Measurements from ENCODE around the gene NAA11.

Gene NAA11

GRCh38 chr4:79341893-79342653 lies 16.2 kb upstream of the NAA11 start:
- Histone ChIP-seq H3K27ac (no peak overlapping the region), H3K27me3 (no peaks in the 10 kb centered on the region), H3K4me1 (ENCODE audit: control insufficient read depth in 1 of 2, insufficient read depth in 1 of 2, low read depth in 1 of 2, low read length in 1 of 2) (no peaks in the 10 kb centered on the region), H3K9me3 (peaks cover 5% of the 10 kb centered on the region), H3K4me3 (ENCODE audit: low read depth in 1 of 2, low read length in 1 of 2) (no peak overlapping the region), H3K36me3 (no peaks in the 10 kb centered on the region)
- TF ChIP-seq CTCF (IDR thresholded peaks at IDR 0.05): no peak

- no peaks in the 10 kb centered on the region for H3K27me3 ChIP-seq
- H3K4me3 ChIP-seq (ENCODE audit: low read depth in 1 of 2, low read length in 1 of 2): no peak overlapping the region
- H3K27ac ChIP-seq: no peak overlapping the region
- no peaks in the 10 kb centered on the region for H3K36me3 ChIP-seq
- TF ChIP-seq CTCF (IDR thresholded peaks at IDR 0.05): no peak
- H3K4me1 ChIP-seq (ENCODE audit: control insufficient read depth in 1 of 2, insufficient read depth in 1 of 2, low read depth in 1 of 2, low read length in 1 of 2): no peaks in the 10 kb centered on the region
- peaks cover 5% of the 10 kb centered on the region for H3K9me3 ChIP-seq
These were observed 14.7 kb upstream of the NAA11 start for GRCh38 chr4:79340568-79340967.

- no peak overlapping the region for H3K27ac ChIP-seq
- H3K9me3 ChIP-seq: peaks cover 5% of the 10 kb centered on the region
- no peaks in the 10 kb centered on the region for H3K4me1 ChIP-seq (ENCODE audit: control insufficient read depth in 1 of 2, insufficient read depth in 1 of 2, low read depth in 1 of 2, low read length in 1 of 2)
- no peaks in the 10 kb centered on the region for H3K27me3 ChIP-seq
- TF ChIP-seq CTCF (IDR thresholded peaks at IDR 0.05): no peak
- H3K36me3 ChIP-seq: no peaks in the 10 kb centered on the region
- no peak overlapping the region for H3K4me3 ChIP-seq (ENCODE audit: low read depth in 1 of 2, low read length in 1 of 2)
These were observed 12.3 kb upstream of the NAA11 start for GRCh38 chr4:79338148-79338547.

GRCh38 chr4:79334783-79335182 lies 8.9 kb upstream of the NAA11 start:
- Histone ChIP-seq H3K27me3 (no peaks in the 10 kb centered on the region), H3K27ac (no peak overlapping the region), H3K4me1 (ENCODE audit: control insufficient read depth in 1 of 2, insufficient read depth in 1 of 2, low read depth in 1 of 2, low read length in 1 of 2) (no peaks in the 10 kb centered on the region), H3K9me3 (no peaks in the 10 kb centered on the region), H3K36me3 (no peaks in the 10 kb centered on the region), H3K4me3 (ENCODE audit: low read depth in 1 of 2, low read length in 1 of 2) (no peak overlapping the region)
- TF ChIP-seq CTCF (IDR thresholded peaks at IDR 0.05): no peak

- Histone ChIP-seq H3K27ac (no peak overlapping the region), H3K4me1 (ENCODE audit: control insufficient read depth in 1 of 2, insufficient read depth in 1 of 2, low read depth in 1 of 2, low read length in 1 of 2) (no peaks in the 10 kb centered on the region), H3K27me3 (no peaks in the 10 kb centered on the region), H3K36me3 (no peaks in the 10 kb centered on the region), H3K4me3 (ENCODE audit: low read depth in 1 of 2, low read length in 1 of 2) (no peak overlapping the region), H3K9me3 (no peaks in the 10 kb centered on the region)
- no peak for TF ChIP-seq CTCF (IDR thresholded peaks at IDR 0.05)
These were observed 8.5 kb upstream of the NAA11 start for GRCh38 chr4:79334341-79334740.
